MV-4-11 (cell line): Measurements from ENCODE around the gene OSBPL3.

Source experiments
- DNase-seq: peaks from one replicate; lab custom pipeline; 2025; lab: John Stamatoyannopoulos, UW

The OSBPL3 gene

DNA sequence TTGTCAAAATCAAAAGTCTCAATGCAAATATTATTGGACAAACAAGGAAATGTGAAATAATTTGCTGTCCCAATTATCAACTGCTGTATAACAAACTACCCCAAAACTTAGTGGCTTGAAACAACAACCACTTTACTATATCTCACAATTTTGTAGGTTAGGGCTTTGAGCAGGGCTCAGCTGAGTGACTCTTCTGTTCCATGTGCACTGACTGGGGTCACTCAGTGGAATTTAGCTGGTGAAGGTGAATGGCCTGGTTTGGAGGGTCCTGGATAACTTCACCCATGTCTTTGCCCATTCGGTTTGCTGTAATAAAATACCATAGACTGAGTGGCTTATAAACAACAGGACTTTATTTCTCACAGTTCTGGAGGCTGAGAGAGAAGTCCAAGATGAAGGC, 219.0 kb downstream of the OSBPL3 start:
- no peak for DNase-seq

DNA sequence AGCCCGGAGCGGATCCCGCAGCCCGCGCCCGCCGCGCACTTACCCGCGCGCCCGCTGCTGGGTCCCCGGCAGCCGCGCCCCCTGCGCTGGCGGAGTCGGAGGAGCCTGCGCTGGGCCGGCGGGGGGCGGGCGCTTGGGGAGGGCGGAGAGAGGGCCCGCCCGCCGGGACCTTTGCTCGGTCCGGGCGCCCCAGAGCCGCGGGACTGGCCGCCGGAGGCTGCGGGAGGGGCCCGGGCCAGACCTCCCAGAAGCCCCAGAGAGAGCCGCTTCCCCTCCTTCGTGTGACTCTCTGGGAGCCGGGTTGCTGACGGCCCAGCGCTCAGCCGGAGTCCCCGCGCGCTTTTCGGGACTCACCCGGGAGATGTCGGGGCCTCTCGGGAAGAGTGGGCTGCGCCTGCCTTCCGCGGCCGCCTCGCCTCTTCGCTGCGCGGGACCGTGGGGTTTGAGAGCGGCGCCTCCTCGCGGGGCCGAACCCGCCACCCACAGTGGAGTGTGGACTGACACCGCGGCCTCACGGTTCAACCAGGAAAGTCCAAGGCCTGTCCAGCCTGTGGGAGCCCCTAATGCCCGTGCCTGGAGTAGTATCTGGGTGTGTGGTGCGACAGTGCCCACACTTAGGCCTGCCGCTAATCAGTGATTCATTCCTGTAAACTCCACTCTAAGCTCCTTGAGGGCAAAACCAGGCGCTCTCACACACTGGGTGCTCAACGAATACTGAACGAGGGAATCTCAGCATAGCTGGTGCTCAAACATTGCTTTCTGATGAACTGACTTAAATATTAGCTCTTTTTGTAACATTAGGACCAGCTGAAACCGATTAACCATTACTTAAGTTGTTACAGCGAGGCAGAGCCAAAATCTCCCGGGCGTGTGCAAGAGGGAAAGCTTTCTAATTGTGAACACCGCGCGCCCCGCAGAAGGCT, 222.4 kb downstream of the OSBPL3 start, which contains the start of gene GSDME:
Gene GSDME (minus strand): TSS at position 112 of the 923 bp plus-strand sequence. CDS start 7,690 bp downstream, outside the sequence.
- no peak for DNase-seq

DNA sequence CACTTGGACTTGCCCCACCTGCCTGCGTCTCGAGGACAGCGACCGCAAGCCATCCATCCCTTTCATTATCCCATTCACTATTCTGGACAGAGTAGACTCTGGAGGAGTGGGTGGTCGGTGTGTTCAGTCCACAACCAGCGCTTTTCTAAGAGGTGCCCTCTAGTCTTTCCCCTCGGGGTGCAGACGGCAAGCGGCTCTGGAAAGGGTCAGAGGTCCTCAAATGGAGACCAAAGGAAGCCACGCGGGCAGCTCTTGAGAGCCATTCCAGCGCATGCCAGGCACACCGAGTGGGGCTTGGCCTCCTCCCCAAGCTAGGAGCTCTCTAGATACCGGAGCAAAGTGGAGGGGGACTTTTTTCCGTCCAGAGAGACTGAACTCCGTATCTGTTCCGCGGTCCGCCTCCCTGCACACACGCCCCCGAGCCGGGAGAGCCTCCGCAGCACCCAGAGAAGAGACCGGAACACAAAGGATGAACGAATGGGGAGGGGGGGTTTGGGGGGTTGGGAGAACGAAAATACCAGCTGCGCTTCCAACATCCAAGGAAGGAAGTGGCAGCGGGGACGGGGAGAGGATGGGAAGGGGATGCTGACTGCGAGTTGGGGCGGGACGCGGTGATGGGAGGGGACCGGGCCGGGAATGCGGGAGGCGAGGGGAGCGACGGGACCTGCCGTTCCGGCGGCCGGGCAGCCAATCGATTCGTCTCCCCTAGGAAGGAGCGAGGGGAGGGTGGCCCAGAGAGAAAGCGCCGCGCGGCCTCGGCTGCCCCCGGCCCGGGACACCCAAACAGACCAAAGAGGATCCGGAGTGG, 223.2 kb downstream of the OSBPL3 start:
- DNase-seq = peak; percentile 17

DNA sequence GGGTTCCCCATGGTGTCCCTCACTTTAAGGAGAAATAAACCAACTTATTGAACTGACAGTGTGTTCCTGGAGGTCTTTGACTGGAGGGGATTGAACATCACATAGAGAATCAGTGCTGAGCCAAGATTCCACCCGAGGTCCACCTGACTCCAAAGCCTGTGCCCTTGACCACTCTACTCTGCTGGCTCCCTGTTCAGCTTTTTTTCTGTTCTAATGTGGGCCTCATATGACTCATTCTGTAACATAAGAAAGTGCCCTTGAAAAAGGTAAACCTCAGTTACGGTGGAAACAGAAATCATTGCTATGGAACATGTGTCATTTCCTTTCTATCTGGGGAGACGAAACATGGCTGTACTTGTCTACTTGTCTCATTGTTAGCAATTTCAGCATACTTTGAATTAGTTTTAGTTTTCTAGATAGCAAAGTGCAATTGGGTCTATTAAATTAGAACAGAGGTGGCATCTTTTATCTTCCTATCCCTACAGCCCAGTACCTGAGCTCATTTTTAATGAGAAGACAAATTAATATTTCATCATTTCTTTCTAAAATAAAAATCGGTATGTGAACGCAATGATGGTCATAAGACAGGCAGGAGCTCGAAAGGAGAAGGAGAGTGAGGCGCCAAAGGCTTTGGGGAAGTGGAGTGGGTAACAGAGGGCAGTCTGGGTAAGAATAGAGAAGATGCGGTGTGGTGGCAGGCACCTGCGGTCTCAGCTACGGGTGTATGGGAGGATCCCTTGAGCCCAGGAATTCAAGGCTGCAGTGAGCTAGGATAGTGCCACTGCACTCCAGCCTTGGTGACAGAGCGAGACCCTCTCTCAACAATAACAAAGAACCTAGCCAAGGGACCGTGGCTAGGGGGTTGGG, 224.2 kb downstream of the OSBPL3 start:
- peak; percentile 83 for DNase-seq

DNA sequence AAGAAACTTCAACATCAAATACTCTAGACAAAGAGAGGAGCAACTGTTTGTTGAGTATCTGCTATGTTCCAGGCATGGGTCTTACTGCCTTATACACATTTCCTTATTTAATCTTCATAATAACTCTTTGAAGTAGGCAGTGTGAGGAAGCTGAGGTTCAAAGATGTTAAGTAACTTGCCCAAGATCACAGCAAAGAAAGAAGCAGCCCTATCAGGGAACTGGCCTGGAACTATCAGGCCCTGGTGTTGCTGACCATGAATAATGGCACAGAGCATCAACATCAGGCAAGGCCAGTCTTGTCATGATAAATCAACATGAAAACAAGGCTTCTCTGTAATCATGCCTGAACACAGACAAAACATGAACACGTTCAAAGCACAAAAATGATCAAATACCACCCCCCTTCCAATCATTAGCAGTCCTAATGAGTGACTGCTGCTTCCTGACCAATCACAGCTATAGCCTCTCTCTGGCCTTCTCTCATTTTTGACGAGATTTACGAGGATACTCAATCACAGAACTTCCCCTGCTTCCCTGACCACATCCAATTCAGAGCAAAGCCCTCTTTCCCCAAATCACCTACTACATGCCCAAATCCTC, 225.0 kb downstream of the OSBPL3 start:
- DNase-seq = peak; percentile 55

DNA sequence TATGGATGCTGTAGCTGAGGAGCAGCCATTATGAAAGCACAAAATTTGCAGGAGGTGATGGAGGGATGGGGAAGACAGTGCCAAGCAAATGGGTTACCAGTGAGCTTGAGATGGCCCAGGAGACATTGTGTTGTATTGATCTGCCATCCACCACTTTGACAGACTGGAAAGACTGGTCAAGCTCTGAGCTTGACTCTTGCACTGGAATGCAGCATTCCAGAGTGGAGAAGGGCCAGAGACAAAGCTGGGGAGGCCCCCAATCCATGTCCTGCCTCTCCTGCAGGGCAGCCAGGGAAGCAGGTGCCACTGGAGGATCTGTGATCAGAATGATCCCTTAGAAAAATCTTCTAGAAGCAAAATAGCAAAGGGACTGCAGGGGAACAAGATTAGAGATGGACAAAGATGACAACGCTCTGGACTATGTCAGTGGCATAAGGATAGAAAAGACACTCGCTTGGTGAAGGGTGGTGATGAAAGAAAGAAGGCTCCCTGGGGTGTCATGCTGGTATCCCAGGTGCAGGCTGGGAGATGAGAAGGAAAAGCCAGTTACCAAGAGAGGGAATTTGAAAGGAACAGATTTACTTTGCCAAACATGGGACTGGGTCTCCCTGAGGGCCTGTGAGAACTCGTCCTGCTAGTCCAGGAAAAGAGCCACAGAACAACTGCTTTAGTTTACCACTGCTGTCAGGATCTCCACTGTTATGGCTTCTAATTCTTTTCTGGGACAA, 227.7 kb downstream of the OSBPL3 start:
- DNase-seq = no peak

DNA sequence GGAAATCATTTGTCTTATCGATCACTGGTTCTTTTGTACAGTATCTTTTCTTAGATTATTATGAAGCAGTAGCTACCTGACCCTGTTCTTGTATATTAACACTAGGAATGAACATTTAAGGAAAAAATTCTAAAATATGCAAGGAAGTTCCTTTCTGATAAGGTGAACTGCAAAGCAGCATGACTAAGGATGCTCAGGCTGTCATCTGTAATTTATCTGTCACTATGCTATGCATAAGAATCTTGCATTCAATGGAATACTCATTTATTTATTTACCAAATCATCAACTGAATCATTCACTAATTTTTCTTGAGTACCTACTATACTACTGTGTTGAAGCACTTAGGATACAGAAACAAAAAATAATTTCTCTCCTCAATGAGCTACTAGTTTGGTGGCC, 228.5 kb downstream of the OSBPL3 start:
- DNase-seq = no peak

DNA sequence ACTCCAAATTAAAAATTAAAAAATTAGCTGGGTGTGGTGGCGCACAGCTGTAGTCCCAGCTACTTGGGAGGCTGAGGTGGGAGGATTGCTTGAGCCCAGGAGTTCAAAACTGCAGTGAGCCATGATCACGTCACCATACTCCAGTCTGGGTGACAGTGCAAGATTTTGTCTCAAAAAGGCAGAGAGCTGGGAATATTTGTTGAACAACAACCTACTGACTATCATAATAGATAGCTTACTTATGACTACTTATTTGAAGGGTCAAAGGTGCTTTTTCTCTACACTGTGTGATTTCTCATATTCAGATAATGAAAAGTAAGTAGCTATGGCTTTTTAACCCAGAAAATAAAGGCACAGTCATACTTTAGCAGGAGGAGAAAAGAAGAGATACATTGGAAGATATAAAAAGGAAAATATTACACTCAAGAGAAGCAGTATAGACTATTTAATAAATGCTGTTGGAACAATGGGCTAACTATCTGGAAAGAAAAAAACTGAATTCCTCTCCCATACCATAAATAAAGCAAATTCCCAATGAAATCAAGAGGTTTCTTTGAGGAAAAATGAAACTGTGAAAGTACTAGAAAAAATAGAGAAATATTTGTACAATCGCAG, 229.4 kb downstream of the OSBPL3 start:
- DNase-seq = no peak

DNA sequence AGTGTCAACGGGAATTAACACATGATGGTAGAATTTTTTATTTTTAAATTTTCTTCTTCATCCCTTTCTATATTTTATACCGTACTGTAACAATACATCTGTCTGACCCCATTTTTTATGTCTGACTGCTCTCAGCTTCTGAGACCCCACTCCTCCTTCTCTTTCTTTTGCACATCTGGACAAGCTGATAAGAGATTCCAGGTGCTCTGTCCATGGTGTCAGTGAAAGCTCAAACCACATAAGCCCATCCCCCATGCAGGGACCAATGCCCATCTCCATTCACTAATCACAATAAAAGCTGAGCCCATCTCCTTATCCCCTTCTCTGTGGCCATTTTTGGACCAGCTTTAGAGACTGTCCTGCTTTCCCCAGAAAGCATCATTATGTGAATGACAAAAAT, 231.5 kb downstream of the OSBPL3 start:
- DNase-seq = no peak
